NCI-H2196 treated with DMSO at 0.1 percent for 48 hours (cell line): Measurements from ENCODE around the gene DNAJC2.
A peak's percentile ranks its signal among the peaks of the same experiment; 100 is the strongest.

Source experiments
- DNase-seq: peaks from one replicate; lab custom pipeline; 2025; ENCODE audit not compliant: unreplicated experiment; lab: John Stamatoyannopoulos, UW

The DNAJC2 gene

GRCh38 chr7:103344453-103345149, at the start of gene DNAJC2:
DNAJC2 (minus strand) TSS chr7:103344767; CDS start chr7:103344622, 145 bp downstream.
- DNase-seq: peak; percentile 74

- DNase-seq: no peak
These were observed 47.4 kb upstream of the DNAJC2 start for GRCh38 chr7:103391976-103392375.

GRCh38 chr7:103391150-103391549, 46.6 kb upstream of the DNAJC2 start:
- no peak for DNase-seq

DNA sequence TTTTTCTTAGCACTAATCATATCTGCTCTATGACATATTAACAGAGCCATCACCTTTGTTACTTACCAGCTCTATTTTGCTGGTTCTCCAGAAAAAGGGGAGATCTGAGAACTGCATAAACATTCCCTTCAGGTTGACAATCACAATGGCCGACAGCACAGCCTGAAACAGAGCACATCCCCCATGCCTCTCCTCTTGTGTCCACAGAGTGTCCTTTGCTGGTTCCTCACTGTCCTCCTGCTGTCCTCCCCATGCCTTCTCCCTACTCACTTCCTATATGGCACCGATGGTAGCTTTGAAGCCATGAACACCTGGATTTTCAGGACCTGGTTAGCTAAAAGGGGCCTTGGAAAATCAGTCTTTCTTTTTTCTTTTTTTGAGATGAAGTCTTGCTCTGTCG, 44.7 kb upstream of the DNAJC2 start:
- no peak for DNase-seq

DNA sequence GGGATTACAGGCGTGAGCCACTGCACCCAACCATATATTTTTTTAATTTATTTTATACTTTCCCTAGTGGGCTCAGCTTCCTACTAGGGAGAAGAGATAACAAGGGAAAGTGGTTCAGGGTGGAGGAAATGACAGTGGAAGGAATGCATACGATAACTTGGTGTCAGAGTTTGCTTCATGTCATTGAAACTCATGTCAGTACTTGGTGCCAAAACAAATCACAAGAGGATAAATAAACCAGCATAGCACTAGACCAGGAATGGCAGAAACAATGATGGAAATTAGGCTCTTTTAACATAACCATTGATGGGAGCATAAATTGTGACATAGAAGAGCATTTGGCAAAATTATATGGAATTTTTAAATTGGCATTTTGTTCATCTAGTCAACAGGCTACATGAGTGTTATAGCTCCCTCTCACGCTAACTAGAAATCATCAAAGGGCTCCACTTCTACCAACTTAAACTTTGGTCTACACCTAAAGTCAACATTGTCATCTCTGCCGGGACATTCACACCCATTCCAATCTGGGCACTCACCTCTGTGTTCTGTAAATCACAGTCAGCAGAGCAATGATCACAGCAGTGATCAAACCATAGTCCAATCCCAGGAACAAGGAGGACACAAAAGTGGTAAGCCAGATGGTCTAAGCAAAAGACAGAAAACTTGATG, 44.0 kb upstream of the DNAJC2 start:
- DNase-seq: no peak

GRCh38 chr7:103387242-103387641, 42.7 kb upstream of the DNAJC2 start:
- DNase-seq: no peak

DNA sequence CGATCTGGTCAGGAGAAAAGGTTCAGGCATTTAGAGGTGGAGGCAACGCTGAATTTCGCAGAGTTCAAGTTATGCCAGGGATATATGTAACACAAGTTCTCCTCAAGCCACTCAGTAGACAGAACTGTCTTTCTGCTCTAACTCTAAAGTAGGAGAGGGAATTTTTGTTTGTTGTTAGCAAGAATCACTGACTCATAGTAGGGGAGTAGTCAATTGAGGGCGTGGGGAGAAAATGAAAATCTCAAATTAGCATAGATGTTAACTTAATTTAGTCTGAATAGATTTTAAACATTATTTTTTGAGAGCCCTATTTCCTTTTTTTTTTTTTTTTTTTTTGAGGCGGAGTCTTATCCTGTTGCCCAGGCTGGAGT, 37.5 kb upstream of the DNAJC2 start:
- no peak for DNase-seq

GRCh38 chr7:103381280-103382031, 36.9 kb upstream of the DNAJC2 start:
- no peak for DNase-seq

DNA sequence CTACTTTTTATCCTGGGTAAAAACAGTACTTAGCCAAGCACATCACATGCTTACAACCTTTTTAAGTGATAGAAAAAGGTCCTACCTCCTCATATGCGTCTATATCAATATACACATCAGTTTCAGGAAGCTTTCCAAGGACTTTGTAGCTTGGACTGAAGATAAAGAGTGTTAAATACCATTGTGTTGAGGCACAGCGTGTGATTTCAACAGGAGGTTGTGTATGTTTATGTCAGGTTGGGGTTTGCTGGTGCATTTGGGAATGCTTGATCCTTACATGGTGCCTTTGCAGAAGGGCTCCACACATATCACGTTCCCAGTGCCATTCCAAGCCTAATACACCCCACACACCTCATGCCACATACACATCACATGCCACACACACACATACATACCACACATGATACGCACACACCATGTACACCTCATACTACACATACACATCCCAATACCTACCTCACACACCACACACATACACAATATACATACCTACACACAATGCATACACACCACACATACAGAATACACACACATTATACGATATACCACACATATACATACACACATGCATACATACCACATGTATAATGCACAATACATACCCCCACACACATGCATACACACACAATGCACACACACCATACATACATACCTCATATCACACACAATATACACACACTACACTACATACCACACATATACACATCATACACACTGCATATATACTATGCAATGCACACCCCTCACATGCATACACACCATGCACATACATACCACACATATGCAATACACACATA, 36.0 kb upstream of the DNAJC2 start:
- no peak for DNase-seq

DNA sequence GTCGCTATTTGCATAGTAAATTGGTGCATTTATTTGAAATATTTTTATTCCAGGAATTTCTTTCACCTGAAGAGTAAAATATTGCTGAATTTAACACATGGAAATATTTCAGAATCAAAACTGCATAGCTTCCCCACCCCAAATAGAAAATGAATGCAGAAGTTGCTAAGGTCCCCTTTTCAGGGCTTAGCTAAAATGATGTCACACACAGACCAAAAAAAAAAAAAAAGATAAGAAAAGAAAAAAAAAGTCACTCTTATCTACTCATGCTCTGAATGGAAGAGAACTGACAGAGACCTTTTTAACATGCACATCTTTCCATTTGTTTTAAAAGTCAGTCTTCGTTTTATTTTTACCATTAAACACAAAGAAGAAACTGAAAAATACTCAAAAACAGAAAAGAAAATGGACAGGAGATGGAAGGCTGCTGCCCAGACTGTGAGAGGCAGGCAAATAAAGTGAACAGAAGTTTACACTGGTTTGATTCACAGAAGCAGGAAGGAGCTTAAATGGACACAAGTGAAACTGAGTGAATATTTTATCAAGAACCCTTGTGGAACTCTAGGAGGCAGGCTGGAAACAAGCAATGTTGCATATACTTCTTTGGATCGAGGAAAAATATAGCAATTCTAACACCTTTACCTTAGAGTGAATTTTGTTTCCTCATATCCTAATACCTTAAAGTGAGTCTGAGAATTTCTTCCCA, 34.9 kb upstream of the DNAJC2 start:
- no peak for DNase-seq

- no peak for DNase-seq
These were observed 29.5 kb upstream of the DNAJC2 start for GRCh38 chr7:103373866-103374643.

DNA sequence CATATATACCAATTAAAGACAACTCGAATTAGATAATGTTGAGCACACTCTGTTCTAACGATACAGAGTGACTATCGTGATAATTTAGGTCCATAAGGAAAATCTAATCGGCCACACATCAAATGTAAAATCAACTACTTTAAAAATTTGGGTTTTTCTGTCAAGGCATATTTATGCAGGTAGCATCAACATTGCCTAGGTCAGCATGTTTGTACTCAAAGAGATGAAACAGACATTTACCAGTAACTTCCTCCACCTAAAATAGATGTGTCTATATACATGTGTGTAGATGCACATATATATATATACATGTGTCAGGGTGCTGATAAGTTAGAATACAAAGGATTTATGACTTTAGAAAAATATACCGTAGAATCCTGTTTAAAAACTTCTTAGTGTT, 24.9 kb upstream of the DNAJC2 start:
- no peak for DNase-seq

DNA sequence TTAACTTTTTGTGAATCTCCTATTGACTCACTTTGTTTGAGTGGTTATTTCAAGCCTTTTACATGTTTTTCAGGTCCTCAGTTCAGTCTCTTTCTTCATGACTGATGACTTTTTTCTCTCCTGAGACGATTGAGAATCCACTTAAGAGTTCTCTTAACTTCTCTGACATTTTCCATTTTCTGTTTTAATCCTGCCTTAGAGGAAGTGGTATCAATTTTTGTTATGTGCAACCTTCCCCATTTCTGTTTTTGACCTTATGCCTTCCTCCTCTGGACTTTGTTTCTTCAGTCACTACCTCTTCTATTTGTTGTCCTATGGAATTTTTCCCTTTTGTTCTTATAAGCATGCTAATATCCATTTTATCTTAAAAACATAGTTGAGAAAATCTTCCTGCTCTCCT, 5.2 kb upstream of the DNAJC2 start:
- no peak for DNase-seq

- no peak for DNase-seq
These were observed 4.4 kb upstream of the DNAJC2 start for GRCh38 chr7:103348959-103349358.

GRCh38 chr7:103348452-103348851, 3.9 kb upstream of the DNAJC2 start:
- no peak for DNase-seq

DNA sequence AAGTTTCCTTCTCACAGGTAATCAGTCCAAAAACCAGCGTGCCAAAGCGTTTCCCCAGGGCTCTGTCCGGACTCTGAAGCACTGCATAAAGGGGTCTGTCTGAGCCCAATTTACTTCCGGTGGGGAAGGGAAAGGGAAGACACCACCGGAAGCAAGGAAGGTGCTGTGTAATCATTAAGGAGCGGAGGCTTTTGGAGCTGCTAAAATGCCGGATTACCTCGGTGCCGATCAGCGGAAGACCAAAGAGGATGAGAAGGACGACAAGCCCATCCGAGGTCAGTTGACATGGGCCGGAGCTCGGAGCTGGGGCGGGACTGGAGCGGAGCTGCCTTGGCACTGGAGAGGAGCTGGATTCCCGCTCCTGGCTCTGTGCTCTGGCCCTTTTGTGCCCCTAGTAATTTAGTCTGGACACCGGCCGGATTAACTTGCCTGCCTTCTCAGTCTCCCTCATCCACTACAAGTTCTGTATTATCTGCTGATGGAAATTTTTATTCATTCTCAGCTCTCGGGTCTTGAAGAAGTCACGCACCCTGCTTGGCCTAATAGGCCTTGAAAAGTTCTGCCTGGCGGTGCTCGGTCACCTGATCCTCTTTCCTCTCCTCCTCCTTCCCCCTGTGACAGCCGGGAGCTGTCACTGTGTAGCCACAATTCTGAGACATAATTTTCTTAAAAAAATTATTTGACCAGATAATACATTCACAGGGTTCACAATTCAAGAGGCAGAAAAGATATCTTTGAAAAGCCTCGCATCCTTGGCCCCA, 3.1 kb upstream of the DNAJC2 start, which contains the start of gene PSMC2:
TSS of gene PSMC2 (plus strand) at position 137 of the 761 bp plus-strand sequence. CDS start at position 206, 69 bp downstream.
- peak; percentile 79 for DNase-seq

DNA sequence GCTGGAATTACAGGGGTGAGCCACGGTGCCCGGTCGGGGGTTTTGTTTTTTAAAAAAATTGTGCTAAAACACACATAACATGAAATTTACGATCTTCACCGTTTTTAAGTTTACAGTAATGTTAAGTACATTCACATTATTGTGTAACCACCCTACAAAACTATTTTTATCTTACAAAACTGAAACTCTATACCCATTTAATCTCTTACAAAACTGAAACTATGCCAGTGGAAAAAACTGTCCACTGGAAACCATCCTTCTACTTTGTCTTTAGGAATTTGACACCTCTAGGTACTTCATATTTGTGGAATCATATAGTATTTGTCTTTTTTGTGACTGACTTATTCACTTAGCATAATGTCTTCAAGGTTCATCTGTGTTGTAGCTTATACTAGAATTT, 1.8 kb upstream of the DNAJC2 start:
- no peak for DNase-seq

GRCh38 chr7:103343758-103344452, 662 bp downstream of the DNAJC2 start:
- no peak for DNase-seq
